ENCODE results near the gene CCNY. TPM values are rescaled to one million over a fixed set of nuclear protein-coding genes. Genes with fewer than 3 reads are reported as not detected.
A peak's percentile ranks its signal among the peaks of the same experiment; 100 is the strongest.

CCNY gene
- total and polyA plus RNA-seq, 2 donors: 46.6 to 55.9 TPM

DNA sequence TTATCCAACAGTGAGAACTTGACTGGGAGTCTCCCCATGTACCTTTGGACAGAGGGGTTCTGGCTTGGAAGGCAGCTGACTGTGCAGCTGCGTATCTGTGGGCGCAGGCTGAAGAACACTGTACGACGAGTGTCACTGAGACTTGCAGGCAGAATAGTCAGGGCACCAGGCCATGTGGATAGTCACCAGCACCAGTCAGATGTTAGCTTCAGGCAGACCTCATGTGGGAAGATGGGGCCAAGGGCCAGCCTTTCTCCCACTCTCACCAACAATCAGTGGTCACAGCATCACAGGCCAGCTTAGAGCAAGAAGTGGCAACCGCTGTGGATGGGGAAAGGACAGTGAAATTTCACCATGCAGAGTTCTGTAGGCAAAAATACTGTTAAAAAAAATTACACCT, 225.4 kb downstream of the CCNY start:
- DNase-seq (ENCODE audit: extremely low spot score): no peak
- Histone ChIP-seq H3K27ac (ENCODE audit: low read depth) (no peak overlapping the region), H3K36me3 (ENCODE audit: insufficient read depth) (no peaks in the 10 kb centered on the region), H3K4me1 (ENCODE audit: insufficient read depth) (no peaks in the 10 kb centered on the region), H3K4me3 (ENCODE audit: low read depth, low read length) (no peak overlapping the region)
- 93% methylated on average over 5 of the region's 5 CpGs for WGBS

- 97% methylated on average over 1 of the region's 1 CpG for WGBS
- H3K4me1 ChIP-seq (ENCODE audit: insufficient read depth): no peaks in the 10 kb centered on the region
- H3K4me3 ChIP-seq (ENCODE audit: low read depth, low read length): no peak overlapping the region
- DNase-seq (ENCODE audit: extremely low spot score): no peak
- no peaks in the 10 kb centered on the region for H3K36me3 ChIP-seq (ENCODE audit: insufficient read depth)
- no peak overlapping the region for H3K27ac ChIP-seq (ENCODE audit: low read depth)
Measured at GRCh38 chr10:35562427-35562826, 226.1 kb downstream of the CCNY start.

- peak; percentile 15 for DNase-seq (ENCODE audit: extremely low spot score)
- no peaks in the 10 kb centered on the region for H3K4me1 ChIP-seq (ENCODE audit: insufficient read depth)
- H3K4me3 ChIP-seq (ENCODE audit: low read depth, low read length): no peak overlapping the region
- 52% methylated on average over 13 of the region's 13 CpGs for WGBS
- H3K36me3 ChIP-seq (ENCODE audit: insufficient read depth): no peaks in the 10 kb centered on the region
- no peak overlapping the region for H3K27ac ChIP-seq (ENCODE audit: low read depth)
Measured at GRCh38 chr10:35563261-35563891, 227.1 kb downstream of the CCNY start.

DNA sequence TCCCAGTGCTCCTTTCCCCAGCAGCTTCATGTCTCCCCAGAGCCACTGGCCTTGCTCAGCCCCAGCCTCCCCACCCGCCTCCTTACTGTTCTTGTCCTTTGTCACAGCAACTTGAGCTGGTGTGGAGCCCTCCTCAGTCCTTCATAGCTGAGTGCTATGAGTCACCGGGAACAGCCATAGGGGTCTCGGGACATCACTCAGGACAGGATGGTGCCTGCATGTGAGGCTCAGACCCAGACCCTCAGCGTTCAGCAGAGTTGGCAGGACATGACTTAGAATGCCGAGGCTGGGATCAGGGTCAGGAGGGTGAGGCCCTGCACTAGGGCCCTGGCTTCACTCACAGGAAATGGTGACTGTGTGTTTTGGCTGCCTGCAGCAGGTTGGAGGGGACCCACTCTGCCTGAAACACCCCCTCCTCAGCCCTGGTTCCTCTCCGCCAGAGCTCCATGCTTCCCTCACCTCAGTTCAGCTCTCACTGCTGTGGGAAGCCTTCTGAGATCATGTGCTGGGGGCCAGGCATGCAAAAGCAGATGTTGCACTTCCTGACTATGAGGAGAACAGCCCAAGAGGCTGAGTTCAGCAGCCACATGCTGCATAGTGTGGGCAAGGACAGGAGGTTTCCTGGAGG, 228.1 kb downstream of the CCNY start:
- Histone ChIP-seq H3K36me3 (ENCODE audit: insufficient read depth) (no peaks in the 10 kb centered on the region), H3K4me1 (ENCODE audit: insufficient read depth) (no peaks in the 10 kb centered on the region), H3K27ac (ENCODE audit: low read depth) (no peak overlapping the region), H3K4me3 (ENCODE audit: low read depth, low read length) (no peak overlapping the region)
- DNase-seq (ENCODE audit: extremely low spot score): no peak
- WGBS: 64% methylated on average over 6 of the region's 6 CpGs

- no peak for DNase-seq (ENCODE audit: extremely low spot score)
- Histone ChIP-seq H3K4me1 (ENCODE audit: insufficient read depth) (no peaks in the 10 kb centered on the region), H3K4me3 (ENCODE audit: low read depth, low read length) (no peak overlapping the region), H3K27ac (ENCODE audit: low read depth) (no peak overlapping the region), H3K36me3 (ENCODE audit: insufficient read depth) (no peaks in the 10 kb centered on the region)
- WGBS: 25% methylated on average over 8 of the region's 8 CpGs
Measured at GRCh38 chr10:35565602-35566081, 229.3 kb downstream of the CCNY start.

- WGBS: 93% methylated on average over 6 of the region's 6 CpGs
- Histone ChIP-seq H3K4me3 (ENCODE audit: low read depth, low read length) (no peak overlapping the region), H3K4me1 (ENCODE audit: insufficient read depth) (no peaks in the 10 kb centered on the region), H3K36me3 (ENCODE audit: insufficient read depth) (no peaks in the 10 kb centered on the region), H3K27ac (ENCODE audit: low read depth) (no peak overlapping the region)
- no peak for DNase-seq (ENCODE audit: extremely low spot score)
Measured at GRCh38 chr10:35567951-35568350, 231.6 kb downstream of the CCNY start.

DNA sequence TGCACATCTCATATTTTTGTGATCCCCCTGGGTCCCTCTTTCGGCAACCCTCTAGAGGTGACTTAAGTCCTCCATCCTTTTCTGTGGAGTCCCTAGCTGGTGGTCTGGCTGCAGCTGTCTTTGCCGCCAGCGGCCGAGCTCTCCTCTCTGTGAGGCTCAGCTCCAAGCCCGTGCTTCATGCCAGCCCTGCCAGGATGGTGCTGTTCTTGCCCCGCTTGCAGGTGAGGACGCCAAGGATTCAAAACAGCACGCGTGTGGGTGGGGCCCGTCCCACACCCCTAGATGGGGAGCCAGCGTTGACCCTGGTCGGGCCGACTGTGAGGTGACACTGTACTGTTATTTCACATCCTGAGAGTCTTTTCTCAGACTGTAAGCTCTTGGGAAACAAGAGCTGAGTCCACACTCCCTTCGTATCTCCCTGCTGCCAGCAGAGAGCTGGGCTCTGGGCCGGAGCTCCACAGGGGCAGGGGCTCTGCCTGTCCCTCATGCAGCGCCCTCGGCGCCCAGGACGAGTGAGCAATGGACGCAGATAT, 232.2 kb downstream of the CCNY start:
- H3K36me3 ChIP-seq (ENCODE audit: insufficient read depth): no peaks in the 10 kb centered on the region
- DNase-seq (ENCODE audit: extremely low spot score): no peak
- 90% methylated on average over 20 of the region's 20 CpGs for WGBS
- H3K4me3 ChIP-seq (ENCODE audit: low read depth, low read length): no peak overlapping the region
- no peaks in the 10 kb centered on the region for H3K4me1 ChIP-seq (ENCODE audit: insufficient read depth)
- no peak overlapping the region for H3K27ac ChIP-seq (ENCODE audit: low read depth)

DNA sequence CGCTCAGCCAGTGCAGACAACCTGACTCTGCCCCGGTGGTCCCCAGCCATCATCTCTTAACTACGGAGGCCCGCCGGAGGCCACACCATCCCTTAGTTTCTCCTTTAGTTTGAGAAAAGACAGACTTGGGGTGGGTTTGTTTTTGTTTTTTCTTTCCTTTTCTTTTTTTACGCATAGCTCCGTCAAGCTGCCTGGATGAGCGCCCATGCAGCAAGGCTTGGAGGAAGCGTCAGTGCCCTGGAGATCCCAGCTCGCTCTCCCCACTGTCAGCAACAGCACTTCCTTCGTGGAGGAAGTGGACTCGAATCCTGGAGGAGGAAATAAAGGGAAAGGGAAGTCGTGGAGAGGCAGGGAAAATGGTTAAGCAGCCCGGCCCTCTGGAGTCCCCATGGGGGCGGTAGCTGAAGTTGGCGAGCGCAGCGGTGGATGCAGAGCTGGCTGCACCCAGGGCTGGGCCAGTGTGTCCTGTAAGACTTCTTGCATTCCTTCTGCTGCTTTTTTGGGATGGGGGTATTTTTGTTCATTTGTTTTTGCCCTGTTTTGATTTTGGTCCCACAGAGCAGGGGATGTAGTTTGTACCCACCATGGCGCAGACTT, 232.9 kb downstream of the CCNY start:
- Histone ChIP-seq H3K27ac (ENCODE audit: low read depth) (no peak overlapping the region), H3K4me1 (ENCODE audit: insufficient read depth) (no peaks in the 10 kb centered on the region), H3K4me3 (ENCODE audit: low read depth, low read length) (no peak overlapping the region), H3K36me3 (ENCODE audit: insufficient read depth) (no peaks in the 10 kb centered on the region)
- no peak for DNase-seq (ENCODE audit: extremely low spot score)
- 83% methylated on average over 19 of the region's 19 CpGs for WGBS

GRCh38 chr10:35569836-35570235, 233.5 kb downstream of the CCNY start:
- Histone ChIP-seq H3K27ac (ENCODE audit: low read depth) (no peak overlapping the region), H3K4me3 (ENCODE audit: low read depth, low read length) (no peak overlapping the region), H3K36me3 (ENCODE audit: insufficient read depth) (no peaks in the 10 kb centered on the region), H3K4me1 (ENCODE audit: insufficient read depth) (no peaks in the 10 kb centered on the region)
- WGBS: 91% methylated on average over 4 of the region's 4 CpGs
- DNase-seq (ENCODE audit: extremely low spot score): no peak

GRCh38 chr10:35570397-35570796, 234.1 kb downstream of the CCNY start:
- H3K4me1 ChIP-seq (ENCODE audit: insufficient read depth): no peaks in the 10 kb centered on the region
- 93% methylated on average over 1 of the region's 1 CpG for WGBS
- H3K27ac ChIP-seq (ENCODE audit: low read depth): no peak overlapping the region
- H3K36me3 ChIP-seq (ENCODE audit: insufficient read depth): no peaks in the 10 kb centered on the region
- no peak for DNase-seq (ENCODE audit: extremely low spot score)
- H3K4me3 ChIP-seq (ENCODE audit: low read depth, low read length): no peak overlapping the region

GRCh38 chr10:35572583-35572982, 236.3 kb downstream of the CCNY start:
- H3K4me3 ChIP-seq (ENCODE audit: low read depth, low read length): no peak overlapping the region
- no peak overlapping the region for H3K27ac ChIP-seq (ENCODE audit: low read depth)
- H3K36me3 ChIP-seq (ENCODE audit: insufficient read depth): no peaks in the 10 kb centered on the region
- H3K4me1 ChIP-seq (ENCODE audit: insufficient read depth): no peaks in the 10 kb centered on the region
- no peak for DNase-seq (ENCODE audit: extremely low spot score)
- WGBS: 100% methylated on average over 1 of the region's 1 CpG

- 100% methylated on average over 1 of the region's 1 CpG for WGBS
- Histone ChIP-seq H3K4me1 (ENCODE audit: insufficient read depth) (no peaks in the 10 kb centered on the region), H3K4me3 (ENCODE audit: low read depth, low read length) (no peak overlapping the region), H3K36me3 (ENCODE audit: insufficient read depth) (no peaks in the 10 kb centered on the region), H3K27ac (ENCODE audit: low read depth) (no peak overlapping the region)
- DNase-seq (ENCODE audit: extremely low spot score): no peak
Measured at GRCh38 chr10:35573796-35574195, 237.5 kb downstream of the CCNY start.

- H3K27ac ChIP-seq (ENCODE audit: low read depth): no peak overlapping the region
- DNase-seq (ENCODE audit: extremely low spot score): no peak
- 83% methylated on average over 9 of the region's 9 CpGs for WGBS
- H3K4me3 ChIP-seq (ENCODE audit: low read depth, low read length): no peak overlapping the region
- H3K4me1 ChIP-seq (ENCODE audit: insufficient read depth): no peaks in the 10 kb centered on the region
- H3K36me3 ChIP-seq (ENCODE audit: insufficient read depth): no peaks in the 10 kb centered on the region
Measured at GRCh38 chr10:35574924-35575352, 238.6 kb downstream of the CCNY start.

- Histone ChIP-seq H3K36me3 (ENCODE audit: insufficient read depth) (no peaks in the 10 kb centered on the region), H3K4me1 (ENCODE audit: insufficient read depth) (no peaks in the 10 kb centered on the region), H3K27ac (ENCODE audit: low read depth) (no peak overlapping the region), H3K4me3 (ENCODE audit: low read depth, low read length) (no peak overlapping the region)
- no peak for DNase-seq (ENCODE audit: extremely low spot score)
- 95% methylated on average over 9 of the region's 9 CpGs for whole genome bisulfite sequencing
Measured at GRCh38 chr10:35575640-35576039, 239.3 kb downstream of the CCNY start.
